Measurements from ENCODE around the gene DNAJC1.

DNA sequence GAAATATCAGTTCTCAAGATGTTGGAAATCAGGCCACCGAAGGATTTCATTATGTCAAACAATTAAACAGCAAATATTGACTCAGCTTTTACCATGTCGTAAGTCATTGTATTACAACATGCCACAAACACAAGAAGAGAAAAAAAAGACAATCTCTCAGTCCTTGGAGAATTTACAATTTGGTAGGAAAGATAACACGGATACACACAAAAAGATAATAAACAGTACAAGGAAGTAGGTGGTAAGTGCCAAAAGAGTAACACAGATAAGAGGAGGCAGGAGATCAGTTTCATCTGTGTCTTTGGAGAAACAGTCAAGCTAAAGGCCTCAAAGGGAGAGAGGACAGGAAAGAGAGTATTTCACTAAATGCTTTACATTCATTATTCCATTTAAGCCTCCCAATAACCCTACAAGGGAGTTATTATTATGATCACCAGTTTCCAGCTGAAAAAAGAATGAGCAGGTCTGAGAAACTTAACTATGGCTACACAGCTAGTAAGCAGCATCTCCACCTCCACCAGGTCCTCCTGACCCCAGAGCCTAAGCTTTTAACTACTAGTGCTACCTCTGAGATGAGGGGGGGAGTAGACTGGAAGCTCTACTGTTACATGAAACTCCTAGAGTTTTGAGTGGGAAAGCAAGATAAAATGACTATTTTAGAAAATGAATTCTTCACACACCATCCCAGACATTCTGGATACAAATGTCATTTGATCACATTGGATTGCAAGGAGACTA lies 13.9 kb upstream of the DNAJC1 start:
- TF ChIP-seq, protein P1, sequence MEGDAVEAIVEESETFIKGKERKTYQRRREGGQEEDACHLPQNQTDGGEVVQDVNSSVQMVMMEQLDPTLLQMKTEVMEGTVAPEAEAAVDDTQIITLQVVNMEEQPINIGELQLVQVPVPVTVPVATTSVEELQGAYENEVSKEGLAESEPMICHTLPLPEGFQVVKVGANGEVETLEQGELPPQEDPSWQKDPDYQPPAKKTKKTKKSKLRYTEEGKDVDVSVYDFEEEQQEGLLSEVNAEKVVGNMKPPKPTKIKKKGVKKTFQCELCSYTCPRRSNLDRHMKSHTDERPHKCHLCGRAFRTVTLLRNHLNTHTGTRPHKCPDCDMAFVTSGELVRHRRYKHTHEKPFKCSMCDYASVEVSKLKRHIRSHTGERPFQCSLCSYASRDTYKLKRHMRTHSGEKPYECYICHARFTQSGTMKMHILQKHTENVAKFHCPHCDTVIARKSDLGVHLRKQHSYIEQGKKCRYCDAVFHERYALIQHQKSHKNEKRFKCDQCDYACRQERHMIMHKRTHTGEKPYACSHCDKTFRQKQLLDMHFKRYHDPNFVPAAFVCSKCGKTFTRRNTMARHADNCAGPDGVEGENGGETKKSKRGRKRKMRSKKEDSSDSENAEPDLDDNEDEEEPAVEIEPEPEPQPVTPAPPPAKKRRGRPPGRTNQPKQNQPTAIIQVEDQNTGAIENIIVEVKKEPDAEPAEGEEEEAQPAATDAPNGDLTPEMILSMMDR (IDR thresholded peaks at IDR 0.05): no peak
- no peak for TF ChIP-seq POLR2A (IDR thresholded peaks at IDR 0.05)
